GM20431 (cell line): ENCODE results near the gene GPR78.

ENCODE experiments used
- in situ Hi-C: fragments of 300-500 bp; cut with MseI, MboI; formaldehyde crosslinking; loops from one replicate; pipeline ENCODE4 v1.15.0; 2020; ENCODE audit warnings: low sequenced_read_pairs; ENCODE audit not compliant: unreplicated experiment

Gene GPR78

DNA sequence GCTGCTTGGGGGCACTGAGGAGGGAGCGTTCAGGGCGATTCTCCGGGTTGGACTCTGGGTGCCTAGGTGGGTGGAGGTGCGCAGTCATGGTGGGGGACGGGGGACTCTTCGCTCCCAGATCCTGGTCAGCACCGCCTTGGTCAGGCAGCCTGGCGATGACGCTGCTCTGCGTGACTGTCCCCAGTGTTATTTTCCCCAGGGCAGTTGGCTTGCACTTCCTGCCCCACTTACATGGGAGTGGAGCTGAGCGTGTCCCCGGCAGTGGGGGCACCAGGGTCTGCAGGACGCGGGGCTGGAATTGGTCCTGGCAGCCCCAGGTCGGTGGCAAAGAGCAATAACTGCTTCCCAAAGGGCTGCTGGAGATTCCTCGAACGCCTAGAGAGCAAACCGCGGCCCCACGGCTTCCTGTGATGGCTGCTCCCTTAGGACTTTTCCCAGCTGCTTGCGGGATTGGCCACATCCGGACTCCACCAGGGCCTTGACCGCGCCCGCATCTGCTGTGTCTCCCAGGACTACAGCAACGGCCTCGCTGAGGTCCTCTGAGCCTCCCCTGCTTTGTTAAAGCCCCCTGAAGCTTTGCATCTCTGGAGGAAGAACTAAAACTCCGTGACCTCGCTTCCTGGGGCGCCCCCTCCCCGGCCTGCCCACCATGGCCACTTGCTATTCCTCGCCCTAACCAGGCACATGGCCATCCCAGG lies 35.3 kb upstream of the GPR78 start:
- in situ Hi-C loops = no loop called here

DNA sequence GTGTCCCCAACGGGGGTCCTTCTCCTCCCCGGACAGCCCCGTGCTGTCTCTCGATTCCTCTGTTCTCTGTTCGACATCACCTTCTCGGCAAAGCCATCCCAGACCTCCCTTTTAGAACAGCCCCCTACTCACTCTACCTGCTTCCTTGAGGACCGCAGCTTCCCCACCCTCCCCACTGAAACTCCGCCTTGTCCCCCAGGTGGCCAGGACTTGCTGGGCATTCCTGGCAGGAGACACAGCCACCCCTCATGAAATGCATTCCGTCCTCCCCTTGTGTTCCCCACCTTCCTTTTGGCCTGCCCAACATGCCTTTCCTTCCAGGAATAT lies 34.8 kb upstream of the GPR78 start:
- in situ Hi-C loops = no loop called here

DNA sequence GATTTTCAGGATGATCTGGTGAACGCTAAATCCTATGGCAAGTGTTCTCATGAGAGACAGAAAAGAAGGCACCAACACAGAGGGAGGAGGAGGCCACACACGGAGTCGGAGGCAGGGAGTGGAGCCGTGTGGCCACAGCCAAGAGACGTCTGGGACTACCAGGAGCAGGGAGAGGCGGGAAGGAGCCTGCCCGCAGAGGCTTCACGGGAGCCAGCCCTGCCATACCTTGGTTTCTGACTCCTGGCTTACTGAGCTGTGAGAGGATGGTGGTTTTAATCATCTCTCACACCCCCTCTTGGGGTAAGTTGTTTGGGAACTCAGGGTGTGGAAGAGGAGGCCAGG lies 33.5 kb upstream of the GPR78 start:
- in situ Hi-C loops = no loop called here

GRCh38 chr4:8547108-8547911 lies 32.9 kb upstream of the GPR78 start:
- in situ Hi-C loops = no loop called here

GRCh38 chr4:8547912-8548730 lies 32.1 kb upstream of the GPR78 start:
- in situ Hi-C loops = no loop called here

GRCh38 chr4:8548731-8549351 lies 31.4 kb upstream of the GPR78 start:
- in situ Hi-C loops = no loop called here

DNA sequence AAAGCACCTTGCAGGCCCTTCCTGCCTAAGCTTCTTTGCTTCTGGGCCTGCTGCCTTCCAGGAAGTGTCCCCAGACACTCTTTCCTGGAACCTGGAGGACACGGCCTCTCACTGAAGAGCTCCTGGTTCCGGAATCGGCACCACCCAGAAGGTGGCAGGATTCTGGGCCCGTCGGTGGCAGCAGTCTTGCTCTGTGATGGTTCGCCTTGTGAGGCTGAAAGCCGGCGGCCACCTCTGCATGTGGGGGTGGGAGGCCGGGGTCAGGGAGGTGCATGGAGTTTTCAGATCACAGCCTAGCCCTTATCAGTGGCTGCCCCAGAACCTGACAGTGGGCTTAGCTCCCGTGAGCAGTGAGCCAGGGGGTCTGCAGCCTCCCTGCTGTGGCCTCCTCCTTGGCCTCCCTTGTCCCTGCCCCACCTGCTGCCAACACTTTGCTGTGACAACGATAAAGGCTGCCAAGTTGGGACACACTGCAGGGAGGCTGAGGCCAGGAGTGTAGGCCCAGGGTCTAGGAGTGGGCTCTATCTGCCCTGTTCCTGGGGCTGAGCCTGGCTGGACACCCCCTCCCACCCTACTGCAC lies 30.8 kb upstream of the GPR78 start:
- in situ Hi-C loops = no loop called here

DNA sequence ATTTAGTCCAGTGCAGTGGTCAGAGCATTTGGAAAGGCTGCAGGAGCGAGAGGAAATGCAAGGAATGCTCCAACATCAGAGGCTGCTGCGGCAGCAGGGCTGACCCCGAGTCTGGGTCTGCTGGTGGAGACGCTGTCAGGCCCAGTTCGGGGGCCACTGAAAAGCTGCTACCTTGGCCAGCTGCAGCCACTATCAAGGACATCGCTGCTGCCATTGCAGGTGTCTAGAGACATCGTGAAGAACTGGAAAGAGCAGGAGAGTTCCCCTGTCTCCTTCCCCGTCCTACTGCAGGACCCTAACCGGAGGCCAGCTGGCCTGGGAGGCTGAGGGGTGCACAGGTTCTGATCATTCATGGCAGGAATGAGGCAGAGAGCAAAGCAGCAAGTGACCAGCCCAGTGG lies 29.5 kb upstream of the GPR78 start:
- in situ Hi-C loops = no loop called here

DNA sequence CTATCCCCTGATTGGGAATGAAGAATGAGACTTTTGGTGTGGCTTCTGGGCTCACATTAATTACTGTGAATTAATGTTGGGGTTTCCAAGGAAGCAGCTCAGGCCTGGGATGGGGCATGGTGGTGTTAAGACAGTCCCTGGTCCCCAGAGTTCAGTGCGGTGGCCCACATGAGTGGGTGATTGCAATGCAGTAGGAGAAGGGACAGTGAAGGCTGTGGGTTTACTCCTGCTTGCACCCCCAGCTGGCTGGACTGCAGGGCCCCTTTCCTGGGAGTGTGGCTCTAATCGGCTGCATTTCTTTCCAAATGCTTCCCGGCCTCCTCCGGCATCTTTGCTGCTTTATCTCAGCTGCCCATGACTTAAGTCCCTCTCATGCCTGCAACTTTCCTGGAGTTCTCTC lies 28.2 kb upstream of the GPR78 start:
- in situ Hi-C loops = no loop called here

DNA sequence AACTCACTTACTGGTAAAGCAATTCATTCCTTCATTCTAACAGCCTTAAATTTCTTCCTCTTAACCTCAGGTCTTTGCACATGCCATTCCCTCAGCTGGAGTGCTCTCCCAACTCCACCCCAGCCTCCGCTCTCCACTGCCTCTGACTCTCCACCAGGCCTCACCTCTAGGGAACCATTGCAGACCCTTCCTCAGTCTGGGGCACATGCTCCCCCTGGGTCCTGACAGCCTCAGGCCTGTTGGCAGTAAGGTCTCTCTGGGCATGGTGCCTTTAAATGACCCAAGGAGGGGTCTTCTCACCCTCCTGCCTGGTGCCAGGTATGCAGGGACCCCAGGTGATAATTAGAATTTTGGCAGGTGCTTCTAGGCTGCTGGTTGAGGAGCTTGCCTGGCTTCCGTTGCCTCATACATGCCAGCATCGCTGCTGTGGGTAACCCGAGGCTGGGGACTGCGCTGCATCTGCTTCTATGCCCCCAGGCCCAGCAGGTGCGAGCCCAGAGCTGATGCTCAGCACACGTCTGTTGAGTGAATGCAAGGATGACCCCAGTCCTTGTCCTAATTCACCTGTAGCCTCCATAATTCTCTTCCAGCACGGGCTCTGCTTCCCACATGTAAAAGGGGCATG lies 27.5 kb upstream of the GPR78 start:
- in situ Hi-C loops = no loop called here

DNA sequence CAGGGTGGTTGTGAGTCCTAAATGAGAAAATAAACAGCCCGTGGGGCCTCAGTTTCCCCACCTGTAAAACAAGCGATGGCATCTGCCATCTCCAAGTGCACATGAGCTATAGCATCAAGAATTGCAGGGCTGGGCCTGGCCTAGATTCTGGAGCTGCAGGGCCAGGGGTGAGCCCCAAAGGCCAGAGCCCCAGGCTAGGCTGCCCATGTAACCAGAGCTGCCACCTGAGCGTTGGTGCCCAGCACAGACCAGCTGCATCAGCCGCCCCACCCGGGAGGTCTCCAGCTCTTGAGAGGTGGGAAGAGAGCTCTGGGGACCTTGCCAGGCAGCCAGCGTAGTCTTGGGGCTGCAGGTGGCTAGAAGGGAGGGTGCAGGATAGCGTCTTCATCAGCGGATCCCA lies 27.0 kb upstream of the GPR78 start:
- in situ Hi-C loops = no loop called here

DNA sequence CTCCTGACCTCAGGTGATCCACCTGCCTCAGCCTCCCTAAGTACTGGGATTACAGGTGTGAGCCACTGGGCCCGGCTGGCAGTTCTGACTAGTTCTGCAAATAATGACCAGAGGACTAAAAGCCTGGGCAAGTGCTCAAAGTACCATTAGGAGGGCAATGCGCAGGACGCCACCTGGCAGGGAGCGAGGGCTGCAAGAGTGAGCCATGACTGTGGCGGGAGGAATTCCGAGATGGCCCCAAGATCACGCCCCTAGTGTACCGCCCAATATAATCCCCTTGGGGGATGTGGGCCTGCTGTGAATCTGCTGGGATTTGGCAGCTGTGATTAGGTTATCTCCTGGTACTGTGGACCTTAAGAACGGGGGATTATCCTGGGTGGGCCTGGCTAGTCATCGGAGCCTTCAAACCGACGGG lies 26.2 kb upstream of the GPR78 start:
- in situ Hi-C loops = no loop called here

DNA sequence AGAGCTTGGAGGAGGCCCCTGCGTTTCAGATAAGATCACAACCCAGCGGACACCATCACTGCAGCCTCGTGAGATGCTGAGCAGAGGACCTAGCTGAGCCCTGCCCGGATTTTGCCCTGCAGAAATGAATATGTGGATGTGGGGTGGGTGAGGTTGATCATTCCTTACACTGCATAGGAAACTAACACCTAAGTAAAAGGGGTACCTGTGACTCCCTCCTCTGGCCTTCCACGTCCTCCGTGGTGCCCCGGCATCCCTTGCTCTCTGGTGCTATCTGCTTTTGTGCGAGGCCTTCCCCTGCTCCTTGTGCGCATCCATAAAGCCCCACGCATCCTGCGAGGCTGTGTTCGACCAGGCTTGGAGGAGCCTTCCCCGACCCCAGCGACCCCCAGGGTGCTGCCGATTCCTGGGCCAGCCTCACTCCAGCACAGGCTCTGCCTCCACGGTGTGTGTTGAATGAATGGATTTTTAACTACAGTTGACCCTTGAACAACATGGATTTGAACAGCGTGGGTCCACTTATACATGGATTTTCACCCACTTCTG lies 25.6 kb upstream of the GPR78 start:
- in situ Hi-C loops = no loop called here

GRCh38 chr4:8555716-8556115 lies 24.5 kb upstream of the GPR78 start:
- in situ Hi-C loops = no loop called here

DNA sequence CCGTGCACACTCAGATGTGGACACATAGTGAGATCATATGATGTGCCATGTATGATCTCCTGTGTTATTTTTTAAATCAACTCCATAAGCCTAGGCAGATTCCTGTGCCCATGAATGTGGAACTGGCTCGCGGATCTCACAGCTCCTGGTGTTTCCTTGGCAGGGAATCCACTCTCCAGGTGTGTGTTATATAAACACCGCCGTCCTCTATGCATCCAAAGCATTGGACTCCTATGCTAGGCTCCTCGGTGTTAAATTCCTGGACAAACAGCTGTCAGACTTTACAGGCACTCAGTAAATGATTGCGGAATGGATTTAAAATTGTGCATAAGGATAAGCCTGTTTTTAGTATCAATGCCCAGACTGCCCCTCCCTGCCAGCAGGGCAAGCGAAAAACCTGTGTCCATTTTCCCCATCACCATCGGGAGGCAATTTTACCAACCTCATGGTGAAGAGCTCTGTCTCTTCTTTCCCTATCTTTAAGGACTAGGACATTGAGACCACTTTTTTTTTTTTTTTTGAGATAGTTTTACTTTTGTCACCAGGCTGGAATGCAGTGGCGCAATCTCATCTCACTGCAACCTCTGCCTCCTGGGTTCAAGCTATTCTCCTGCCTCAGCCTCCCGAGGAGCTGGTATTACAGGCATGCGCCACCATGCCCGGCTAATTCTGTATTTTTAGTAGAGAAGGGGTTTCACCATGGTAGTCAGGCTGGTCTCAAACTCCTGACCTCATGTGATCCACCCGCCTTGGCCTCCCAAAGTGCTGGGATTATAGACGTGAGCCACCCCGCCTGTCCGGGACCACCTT lies 23.6 kb upstream of the GPR78 start:
- in situ Hi-C loops = no loop called here

DNA sequence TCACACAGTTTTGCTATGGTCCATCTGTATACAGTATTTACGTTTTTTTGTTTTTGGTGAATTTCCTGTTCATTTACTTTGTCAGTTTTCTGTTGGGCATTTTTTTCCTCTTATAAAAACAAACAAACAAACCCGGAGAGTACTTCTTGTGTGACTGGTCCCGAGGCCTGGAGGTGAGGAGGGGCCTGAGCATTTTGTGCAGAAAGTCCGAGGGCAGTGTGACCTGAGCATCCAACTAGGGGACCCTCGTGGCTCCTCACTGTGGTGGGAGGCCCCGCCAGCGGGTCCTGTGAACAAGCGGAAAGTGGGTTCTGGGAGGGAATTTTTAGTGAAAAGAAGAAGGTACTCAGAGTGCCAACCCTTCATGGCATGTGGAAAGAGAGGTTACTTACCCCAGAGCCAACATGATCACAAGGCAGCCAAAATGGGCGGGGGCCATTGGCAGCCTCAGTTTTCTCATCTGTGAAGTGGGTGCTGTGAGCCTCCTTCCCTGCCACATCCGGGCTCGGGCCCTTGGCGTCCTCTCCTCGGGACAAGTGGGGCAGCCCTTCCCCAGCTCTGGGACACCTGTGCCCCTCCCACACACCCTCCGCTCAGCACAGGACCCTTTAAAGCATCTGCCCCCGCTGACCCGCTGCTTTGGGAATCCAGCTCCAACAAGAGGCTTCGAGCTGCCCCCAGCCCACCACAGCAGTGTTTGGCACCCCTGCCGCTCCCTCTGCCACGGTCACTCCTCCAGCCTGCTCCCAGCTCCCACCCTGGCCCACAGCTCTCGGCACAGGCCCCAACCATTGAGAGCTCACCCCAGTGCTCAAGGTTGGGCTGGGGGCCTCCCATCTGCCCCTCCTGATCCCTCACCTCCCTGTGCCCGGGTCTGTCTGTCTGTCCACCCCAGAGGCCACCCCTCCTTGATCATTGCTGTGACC lies 22.8 kb upstream of the GPR78 start:
- in situ Hi-C loops = no loop called here

- in situ Hi-C loops = no loop called here
Observed at GRCh38 chr4:8558080-8558960, 21.9 kb upstream of the GPR78 start.
